Daoy (cell line): ENCODE results near the gene MICAL2. TPM values are rescaled to one million over a fixed set of nuclear protein-coding genes. Genes with fewer than 3 reads are reported as not detected.
A peak's percentile ranks its signal among the peaks of the same experiment; 100 is the strongest.

Experiments used
- DNase-seq: peaks from one replicate; pipeline ENCODE4 v3.0.0-alpha.2; 2015; ENCODE audit warnings: low read depth
- total RNA-seq: library from RNA; depleted of rRNA; stranded (reverse); fragments of >200 nt; shearing (Covaris generic); gene quantifications from 2 replicates; pipeline ENCODE4 v1.2.3, GENCODE V29; 2014

MICAL2 gene
- total RNA-seq, 1 experiment from 2014 or later = 178 TPM

DNA sequence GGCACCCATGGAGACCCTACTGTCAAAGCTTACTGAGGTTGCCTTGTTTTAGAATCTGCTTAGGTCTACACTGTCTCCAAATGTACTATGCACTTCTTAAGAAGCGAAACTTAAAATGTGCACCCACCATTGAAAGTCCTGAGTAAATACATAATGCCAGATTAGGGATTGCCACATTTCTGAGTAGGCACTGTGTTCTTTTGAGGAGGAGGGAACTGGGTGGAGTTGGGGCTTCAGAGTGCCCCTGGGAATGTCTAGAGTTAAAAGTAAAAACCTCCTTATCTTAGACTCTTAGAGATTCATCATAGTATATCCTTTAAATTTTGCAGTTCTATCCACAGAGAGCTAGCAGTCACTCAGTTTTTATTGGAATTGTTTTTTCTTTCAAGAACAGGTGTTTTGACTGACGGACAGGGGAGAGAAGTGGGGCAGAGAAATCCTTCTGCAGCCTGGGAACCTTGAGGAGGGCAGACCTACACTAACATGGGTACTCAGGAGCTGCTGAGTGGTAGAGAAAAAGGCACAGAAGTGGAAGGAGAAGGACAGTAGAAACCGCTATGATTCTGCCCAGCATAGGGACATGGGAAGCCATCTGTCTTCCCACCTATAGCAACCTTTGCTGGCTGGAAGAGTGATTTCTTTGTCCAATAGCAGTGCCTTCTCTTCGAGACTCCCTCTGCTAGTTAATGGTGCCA is 33.4 kb upstream of the MICAL2 start:
- DNase-seq = no peak

DNA sequence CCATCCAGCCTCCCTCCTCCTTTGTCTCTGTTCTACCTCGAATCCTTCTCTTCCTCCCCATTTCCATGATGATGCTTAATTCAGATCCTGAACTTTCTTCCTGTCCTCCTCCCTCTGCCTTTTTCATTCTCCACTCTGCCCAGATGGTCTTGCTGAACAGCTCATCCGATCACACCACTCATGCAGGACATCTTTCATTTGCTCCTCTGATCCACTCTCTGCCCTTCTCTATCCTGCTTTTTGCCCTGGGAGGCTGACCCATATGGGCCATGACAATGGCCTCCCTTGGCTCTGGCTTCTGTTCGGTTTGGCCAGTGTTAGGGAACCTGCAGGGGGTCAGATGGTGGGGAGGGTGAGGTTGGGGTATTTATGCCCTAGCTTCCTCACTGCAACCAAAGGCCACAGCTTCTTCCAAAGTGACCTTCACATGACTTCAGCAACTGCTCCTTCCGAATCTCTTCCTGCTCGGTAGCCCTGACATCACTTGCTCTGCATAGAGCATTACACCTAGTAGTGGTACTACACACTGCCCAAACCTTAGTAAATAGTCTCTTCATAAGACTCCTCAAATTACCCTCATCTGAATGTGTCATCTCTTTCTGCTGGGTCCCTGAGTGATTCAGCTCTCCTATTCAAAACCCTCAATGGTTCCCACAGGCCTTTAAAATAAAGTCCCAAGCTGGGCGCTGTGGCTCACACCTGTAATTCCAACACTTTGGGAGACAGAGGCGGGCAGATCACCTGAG is 32.7 kb upstream of the MICAL2 start:
- DNase-seq = peak; percentile 70

DNA sequence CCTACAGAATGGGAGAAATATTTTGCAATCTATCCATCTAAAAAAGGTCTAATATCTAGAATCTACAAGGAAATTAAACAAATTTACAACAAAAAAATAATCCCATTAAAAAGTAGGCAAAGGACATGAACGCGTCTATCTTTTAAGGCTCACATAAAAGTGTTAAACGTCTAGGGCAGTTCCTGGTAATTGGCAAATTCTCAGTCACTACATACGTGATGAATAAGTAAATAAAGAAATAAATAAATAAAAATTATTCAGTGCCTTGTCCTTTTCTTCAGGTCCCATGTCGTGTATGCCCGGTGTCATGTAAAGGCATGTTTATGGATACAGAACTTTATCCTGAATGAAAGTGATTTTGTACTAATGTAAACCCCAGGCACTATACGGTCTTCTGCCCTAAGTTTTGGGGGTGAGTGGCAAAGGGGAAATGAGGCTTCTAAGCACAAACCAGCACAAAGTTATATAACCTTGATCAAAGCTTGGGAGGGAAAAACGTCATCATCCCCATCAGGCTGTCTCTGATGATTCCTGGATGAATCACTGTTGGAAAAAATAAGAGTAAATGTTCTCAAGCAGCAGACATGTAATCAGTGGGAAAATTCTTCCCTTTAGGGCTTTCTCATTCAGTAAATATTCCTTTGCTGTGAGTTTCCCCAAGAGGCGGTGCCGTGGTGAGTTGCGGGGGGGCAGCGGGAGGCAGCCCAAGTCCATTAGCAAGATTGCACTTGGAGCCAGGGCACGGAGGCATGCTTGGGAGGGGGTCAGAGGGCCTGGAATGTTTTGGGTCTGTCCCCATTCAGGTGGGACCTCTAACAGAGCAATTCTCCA is 30.4 kb upstream of the MICAL2 start:
- DNase-seq = peak; percentile 96

DNA sequence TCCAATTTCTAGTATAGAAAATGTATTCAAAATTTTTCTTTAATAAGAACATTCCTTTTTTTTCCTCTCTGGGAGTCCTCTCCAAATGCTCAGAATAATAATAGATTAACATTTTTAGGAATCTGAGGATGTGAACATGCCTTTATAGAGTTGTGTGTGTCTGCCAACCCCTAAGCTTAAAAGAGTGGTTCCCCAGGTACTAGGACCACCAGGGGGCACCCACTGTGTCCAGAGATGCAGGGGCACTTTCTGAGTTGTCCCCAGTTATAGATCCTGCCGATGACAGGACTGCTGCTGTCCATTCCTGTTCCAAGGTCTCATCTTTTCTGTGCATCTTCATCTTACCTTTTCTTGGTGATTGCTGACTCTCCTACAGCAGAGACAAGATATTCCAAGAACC is 27.0 kb upstream of the MICAL2 start:
- no peak for DNase-seq

DNA sequence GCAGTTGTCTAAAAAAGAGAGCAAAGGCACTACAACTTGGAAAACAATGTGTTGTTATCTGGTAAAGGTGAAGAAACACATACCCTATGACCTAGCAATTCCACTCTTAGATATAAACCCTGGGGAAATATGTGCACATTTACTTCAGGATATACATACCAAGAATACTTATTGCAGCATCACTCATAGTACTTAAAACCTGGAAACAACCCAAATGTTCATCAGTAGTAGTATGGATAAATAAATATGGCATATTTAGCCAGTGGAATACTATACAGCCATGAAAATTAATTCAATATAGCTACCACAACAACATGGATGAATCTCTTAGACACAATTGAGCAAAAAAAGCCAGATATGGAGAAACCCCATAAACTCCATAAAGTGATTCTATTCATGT is 26.1 kb upstream of the MICAL2 start:
- DNase-seq = no peak

DNA sequence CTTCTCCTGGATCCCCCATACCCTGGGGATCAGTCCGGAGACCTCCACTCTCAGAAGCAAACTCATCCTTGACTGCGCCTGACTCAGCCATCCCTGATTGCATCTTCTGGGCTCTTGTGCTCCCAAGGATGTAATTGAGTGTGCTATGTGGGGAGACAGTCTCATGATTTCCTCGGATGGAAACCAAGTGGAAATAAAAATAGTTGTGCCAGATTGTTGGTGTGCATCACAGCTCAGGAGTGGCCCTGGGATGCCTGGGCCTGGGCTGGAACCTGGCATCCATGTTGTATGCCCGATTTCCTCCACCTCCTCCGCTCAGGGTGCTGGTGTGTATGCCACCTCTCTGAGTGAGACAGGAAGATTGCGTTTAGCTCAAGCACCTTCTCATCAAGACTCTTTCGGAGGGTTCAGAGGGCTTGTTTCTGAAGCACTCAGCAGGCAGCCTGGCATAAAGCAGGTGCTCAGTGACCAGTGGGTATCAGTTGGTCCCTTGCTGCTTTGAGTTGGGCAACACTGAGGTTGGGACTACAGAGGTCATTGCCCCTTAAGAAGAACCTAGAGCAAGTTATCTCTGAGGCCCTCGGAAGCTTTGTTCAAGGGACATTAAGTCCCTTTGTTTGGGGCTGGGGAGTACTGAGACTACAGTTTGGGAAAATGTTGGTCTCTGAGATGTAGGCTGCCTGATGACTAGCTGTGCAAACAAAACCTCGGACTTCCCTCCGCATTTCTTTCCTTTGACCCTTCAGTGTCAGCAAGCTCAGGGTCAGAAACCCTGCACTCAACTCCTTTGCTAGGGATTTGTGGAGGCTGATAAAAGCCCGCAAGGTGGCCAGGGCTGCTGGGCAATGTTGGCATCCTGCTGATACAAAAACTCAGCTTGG is 24.8 kb upstream of the MICAL2 start:
- DNase-seq = peak; percentile 50

DNA sequence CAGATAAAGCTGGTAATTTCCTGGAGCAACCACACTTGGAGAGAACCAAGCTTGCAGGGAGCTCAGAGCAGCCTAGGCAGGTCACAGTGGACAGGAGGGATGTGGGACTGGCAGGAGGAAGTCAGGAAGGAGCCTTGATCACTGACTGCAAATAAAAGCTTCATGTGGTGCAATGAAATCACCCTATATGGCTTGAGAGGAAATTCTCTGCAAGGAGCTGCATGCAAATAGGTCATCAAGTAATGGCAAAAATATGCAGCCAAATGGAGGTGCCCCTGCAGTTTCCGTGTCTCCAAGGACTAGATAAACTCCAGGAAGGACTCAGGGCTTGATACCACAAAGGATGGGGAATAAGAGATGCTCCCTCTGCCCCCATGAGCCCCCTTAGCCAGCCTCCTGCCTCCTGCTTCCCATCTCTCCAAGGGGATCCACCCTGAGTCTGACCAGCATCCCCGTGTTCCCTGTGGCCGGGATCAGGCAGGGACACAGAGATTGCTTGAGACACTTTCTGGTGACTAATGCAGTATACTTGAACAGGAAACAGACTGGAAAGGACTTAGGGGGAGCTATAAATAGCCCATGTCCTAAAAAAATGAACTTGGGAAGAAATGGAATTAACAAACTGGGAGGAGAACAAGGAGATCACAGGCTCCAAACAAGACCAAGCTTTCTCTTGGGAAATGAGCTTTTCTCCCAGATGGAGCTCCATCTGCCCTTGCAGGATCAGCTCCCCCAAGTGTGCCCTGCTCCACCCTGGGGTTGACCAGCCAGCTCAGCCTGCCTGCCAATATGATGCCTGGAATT is 23.9 kb upstream of the MICAL2 start:
- peak; percentile 92 for DNase-seq

DNA sequence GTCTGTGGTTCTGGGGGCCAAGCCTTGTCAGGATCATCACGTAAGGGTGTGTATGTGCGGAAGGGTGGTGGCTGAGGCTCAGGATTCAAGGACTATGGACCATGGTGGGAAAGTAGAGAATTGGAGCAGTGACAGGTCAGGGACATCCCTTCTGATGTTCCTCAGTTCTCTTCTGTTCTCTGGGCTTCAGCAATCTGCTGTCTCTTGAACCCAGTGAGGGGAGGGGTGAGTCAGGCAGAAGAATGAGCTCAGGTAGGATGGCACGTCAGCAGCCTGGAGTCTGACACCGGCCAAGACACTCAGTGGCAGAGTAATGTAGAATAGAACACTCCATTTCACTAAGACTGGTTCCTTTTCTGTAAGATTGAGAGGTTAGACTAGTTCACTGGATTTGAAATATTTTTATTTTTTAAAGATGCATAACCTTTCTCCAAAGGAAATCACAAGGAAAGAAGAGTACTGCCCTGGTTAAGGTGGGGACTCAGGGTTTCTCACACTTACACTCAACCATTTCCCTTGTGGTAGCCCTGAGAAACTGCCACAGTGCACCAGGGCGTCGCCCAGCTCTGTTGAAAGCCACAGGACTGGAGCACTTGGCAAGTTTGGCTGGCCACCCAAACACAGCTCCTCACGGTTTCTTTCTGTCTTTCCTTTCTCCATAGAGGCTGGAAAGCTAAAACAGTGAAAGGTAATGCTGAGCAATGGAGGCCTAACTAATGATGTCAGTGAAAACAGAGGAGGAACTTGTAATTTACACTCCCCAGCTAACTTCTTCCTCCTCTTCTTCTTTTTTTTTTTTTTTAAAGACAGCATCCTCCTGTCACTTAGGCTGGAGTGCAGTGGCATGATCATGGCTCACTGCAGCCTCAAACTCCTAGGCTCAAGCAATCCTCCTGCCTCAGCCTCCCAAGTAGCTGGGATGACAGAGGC is 23.1 kb upstream of the MICAL2 start:
- DNase-seq = peak; percentile 81

DNA sequence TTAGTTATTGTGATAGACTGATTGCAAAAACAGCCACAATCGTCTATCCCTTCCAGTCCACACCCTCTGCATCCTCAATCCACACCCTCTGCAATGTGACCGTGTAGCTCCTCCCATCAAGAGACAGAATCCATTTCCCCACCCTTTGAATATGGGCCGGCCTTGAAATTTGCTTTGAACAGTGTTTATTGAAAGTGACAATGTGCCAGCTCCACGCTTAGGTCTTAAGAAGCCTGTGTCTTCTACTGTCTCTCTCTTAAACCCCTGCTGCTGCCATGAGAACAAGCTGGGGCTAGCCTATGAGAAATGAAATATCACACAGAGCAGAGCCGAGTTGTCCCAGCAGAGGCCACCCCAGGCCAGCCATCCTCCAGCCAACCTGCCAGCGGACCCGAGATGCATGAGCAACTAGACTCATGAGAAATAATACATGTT is 22.3 kb upstream of the MICAL2 start:
- peak; percentile 83 for DNase-seq

DNA sequence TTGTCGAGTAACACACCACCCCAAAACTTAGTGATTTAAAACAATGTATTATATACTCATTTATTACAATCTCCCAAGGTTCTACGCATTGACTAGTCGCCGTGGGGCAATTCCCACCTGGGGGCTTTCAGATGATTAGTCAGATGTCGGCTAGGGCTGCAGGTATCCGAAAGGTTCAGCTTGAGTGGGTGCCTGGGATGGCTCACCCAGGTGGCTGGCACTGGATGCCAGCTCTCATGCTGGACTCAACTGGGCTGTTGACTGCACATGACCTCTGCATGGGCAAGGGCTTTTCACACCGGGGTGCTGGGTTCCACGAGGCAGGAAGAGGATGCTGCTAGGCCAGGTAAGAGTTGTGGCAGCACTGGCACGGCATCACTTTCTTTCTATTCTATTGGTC is 21.9 kb upstream of the MICAL2 start:
- no peak for DNase-seq

DNA sequence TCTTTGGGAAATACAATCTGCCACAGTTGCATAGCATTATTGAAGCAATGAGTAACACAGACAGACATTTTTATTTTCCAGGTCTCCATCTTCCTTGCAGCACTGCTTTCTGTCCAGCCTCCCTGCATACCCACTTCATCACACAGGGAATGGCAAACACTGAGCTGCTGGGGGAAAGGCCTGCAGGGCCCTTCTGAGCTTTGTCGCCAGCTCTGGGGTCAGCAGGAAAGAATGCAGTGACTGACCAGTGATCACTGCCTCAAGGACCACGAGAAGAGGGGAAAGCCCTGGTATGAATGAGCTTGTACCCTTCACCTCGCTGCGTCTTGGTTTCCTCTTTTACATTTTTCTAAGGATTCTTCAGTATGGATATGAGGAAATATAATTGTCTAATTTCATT is 21.3 kb upstream of the MICAL2 start:
- no peak for DNase-seq

DNA sequence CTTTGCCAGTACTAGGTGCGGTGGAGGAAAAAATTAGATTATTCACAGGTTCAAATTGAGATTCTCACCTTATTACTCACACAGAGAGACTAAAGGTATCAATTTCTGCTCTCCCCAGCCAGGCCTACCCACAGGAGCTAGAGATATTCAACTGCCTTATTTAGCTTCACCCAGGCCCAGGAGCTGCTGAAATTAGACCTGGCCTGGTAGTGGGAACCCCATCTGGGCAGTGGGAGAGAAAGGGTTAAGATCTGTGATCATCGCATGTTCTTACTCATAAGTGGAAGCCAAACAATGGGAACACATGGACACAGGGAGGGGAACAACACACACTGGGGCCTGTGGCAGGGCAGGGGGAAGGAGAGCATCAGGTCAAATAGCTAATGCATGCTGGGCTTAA is 20.9 kb upstream of the MICAL2 start:
- peak; percentile 63 for DNase-seq

DNA sequence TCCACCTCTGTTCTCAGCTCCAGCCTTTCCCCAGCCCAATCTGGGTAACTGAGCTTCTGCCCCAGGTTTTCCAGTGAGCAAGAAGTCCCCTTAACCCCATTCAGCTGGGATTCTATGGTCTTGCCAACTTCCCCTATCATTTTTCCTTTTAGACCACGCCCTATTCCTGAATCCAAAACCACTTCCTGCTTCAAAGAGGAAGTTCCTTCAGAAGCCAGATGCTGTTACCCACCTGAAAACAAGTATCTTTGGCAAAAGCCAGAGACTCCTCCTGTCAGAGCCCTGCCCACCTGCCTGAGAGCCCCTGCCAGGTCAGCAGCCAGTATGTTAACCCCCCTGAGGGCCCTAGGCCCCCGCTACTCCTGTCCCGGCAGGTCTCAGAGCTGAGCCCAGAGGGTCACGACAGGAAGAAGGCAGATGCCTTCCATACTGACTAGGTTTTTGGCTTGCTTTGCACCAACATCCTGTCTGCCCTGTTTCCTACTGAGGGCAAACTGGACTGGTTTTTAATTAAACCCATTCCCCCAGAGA is 20.3 kb upstream of the MICAL2 start:
- peak; percentile 86 for DNase-seq

DNA sequence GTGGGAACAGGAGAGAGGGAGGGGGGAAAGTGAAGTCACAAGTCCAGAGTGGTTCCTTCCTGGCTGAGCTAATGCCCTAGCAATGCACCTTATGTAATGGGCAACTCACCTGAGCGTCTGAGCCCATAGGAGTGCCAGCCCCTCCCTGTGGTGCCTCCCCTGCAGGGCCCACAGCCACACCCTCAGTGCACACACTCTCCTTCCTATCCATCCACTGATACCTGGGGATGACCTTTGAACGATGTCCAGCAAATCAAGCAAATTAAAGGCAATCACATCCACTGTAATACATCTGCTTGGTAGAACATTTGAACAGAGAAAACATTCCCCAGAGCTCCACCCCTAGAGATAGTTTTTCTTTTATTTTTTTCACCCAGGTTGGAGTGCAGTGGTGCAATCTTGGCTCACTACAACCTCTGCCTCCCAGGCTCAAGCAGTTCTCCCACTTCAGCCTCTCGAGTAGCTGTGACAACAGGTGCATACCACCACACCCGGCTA is 19.6 kb upstream of the MICAL2 start:
- DNase-seq = peak; percentile 70

DNA sequence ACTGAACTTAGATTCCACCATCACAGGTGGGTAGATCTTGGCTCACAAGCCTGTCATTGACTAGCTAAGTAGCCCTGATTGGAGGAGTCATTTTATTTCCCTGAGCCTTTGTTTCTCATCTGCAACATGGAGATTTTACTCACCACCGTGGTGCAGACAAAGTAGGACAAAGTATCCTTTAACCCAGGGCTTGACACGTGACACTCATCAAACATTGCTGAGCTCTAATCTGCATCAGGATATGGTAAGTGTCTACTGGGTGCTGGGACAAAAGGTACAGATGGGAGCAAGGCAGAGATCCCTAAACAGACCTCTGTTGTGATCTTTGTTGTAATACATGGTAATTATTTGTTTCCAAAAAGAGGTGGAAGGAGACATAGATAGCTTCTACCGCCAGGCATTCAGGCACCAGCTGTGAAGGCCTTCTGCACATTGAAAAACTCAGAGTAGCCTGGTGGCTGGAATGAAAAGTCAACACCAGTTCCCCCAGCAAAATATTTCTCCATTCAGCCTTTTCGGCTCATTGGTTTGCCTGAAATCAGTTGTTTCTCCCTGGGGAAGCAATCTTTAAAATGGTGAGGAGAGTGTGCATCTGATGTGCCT is 18.3 kb upstream of the MICAL2 start:
- DNase-seq = no peak

DNA sequence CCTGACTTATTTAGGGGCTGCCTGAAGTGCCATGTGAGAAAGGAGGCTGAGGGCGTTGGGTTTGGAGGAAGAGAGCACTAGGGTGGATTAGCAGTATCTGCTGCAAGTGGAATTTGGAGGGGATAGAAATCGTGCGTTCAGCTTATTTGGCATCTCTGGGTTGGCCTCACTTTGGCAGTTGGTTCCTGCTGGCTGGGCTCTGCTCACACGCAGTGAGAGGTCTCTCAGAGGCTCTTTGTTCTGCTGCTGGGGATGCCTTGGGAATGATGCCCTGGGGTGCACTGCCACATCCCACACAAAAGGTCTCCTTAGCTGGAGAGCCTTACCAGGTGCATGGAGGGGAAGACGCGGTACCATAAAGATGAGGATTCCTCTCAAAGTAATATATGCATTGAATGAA is 17.7 kb upstream of the MICAL2 start:
- no peak for DNase-seq

DNA sequence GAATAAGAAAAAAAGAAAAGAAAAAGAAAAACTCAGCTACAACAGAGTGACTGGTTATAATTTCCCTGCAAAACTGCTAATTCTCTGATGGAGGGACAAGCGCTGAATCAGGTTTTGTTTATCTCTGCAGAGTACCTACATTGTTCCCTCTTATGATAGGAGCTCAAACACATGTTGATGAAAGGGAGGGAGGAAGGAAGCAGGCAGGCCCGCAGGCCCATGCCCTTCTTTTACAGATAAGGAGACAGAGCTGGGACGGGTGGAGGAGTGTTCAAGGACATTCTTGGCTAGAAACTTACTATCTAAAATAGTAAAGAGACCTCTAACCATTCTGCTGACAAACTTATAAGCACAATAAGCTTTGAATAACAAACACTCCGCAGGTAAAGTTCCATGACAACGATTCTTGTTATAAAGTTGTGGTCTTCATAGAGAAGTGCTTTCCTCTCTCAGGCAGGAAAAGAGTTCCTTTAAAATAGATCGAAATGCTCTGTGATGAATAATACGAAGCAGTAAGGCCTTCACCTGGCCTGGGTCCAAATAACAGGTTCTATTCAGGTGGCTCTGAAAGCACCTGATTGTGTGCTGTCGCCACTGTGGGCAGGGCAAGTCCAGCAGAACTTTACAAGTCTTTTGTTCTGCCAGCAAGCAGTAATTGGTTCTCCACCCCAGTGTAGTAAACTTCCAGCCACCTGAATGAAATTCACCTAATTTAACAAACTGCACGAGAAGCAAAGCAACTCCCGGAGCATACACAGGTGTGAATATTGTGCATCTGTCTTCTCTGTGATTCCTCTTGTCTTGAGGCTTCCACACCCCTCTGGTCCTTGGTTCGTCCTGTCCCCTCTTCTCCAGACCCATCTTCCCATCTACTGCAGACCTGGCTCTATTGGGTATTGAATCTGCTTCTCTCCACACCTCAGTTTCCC is 15.3 kb upstream of the MICAL2 start:
- no peak for DNase-seq

DNA sequence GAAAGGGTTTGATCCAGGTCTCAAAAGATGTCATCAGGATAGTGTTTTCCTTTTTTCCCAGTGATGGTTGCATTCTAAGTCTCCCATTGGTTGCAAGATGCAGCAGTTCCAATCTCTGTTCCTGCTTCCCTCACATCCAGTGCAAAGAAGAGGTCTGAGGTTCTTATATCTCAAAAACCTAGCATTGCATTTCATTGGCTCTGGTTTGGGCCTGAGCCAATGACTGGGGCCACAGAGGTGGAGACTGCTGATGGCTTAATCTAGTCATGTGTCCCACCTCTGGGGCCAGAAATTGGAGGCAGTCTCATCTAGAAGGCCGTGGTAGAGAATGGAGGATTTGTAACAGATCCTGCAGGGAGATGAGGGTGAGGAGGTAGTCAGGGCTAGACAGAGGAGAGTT is 13.2 kb upstream of the MICAL2 start:
- DNase-seq = no peak
